GM12878 (cell line): ENCODE results near the gene CYBB.

Source experiments
- BHLHE40 ChIP-seq, 2 experiments: fragments of 450-650 bp in 1 of 2; IDR thresholded peaks; 2 replicates each; pipeline ENCODE4 v1.6.1; 2011 to 2017; ENCODE audit warnings: low read depth in 2 of 2, borderline replicate concordance in 1 of 2, improper control_type of control experiment in 1 of 2, low read length in 1 of 2, mild to moderate bottlenecking in 1 of 2
- NFYA ChIP-seq: IDR thresholded peaks from 2 replicates; pipeline ENCODE4 v1.6.1; 2011; ENCODE audit warnings: low read depth, mild to moderate bottlenecking, low read length, improper control_type of control experiment, borderline replicate concordance
- TAF1 ChIP-seq: IDR thresholded peaks from 2 replicates; pipeline ENCODE4 v1.6.1; 2011; ENCODE audit warnings: mild to moderate bottlenecking, low read depth, low read length, borderline replicate concordance
- YY1 ChIP-seq: IDR thresholded peaks from 2 replicates; pipeline ENCODE4 v1.6.1; 2011; ENCODE audit warnings: low read depth, mild to moderate bottlenecking, low read length
- TF ChIP-seq, protein P1 (sequence below), 3 experiments: IDR thresholded peaks in 2 of 3; conservative IDR thresholded peaks in 1 of 3; 2 replicates each; pipeline ENCODE4 v1.5.1; 2011; ENCODE audit warnings: low read depth in 3 of 3, low read length in 3 of 3, mild to moderate bottlenecking in 3 of 3, control low read depth in 2 of 3, moderate library complexity in 2 of 3, inconsistent platforms in 1 of 3, mixed read lengths in 1 of 3; ENCODE audit not compliant: control insufficient read depth in 2 of 3, insufficient read depth in 1 of 3; ENCODE audit errors: extremely low read depth in 1 of 3

DNA sequence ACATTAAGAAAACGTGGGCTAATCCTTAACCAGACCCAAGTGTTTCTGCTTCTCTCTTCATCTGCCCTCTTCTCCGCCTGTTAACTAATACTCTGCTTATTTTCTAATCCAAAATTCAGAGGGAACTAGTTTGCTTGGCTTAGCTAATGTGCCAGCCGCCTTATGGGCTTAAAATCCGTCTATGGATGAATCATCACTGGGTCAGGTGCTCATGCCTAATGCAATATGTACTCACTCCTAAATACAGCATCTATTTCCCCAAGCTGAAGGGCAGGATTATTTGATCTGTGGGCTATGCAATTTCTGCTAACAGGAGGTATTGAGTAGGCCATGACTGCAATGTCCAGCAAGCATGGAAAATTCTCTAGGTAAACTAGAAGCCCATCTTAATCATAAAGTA, 55.1 kb downstream of the CYBB start:
- TF ChIP-seq, protein P1, sequence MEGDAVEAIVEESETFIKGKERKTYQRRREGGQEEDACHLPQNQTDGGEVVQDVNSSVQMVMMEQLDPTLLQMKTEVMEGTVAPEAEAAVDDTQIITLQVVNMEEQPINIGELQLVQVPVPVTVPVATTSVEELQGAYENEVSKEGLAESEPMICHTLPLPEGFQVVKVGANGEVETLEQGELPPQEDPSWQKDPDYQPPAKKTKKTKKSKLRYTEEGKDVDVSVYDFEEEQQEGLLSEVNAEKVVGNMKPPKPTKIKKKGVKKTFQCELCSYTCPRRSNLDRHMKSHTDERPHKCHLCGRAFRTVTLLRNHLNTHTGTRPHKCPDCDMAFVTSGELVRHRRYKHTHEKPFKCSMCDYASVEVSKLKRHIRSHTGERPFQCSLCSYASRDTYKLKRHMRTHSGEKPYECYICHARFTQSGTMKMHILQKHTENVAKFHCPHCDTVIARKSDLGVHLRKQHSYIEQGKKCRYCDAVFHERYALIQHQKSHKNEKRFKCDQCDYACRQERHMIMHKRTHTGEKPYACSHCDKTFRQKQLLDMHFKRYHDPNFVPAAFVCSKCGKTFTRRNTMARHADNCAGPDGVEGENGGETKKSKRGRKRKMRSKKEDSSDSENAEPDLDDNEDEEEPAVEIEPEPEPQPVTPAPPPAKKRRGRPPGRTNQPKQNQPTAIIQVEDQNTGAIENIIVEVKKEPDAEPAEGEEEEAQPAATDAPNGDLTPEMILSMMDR (IDR thresholded peaks at IDR 0.05 in 2 of 3, conservative IDR thresholded peaks at IDR 0.05 in 1 of 3; ENCODE audit: control insufficient read depth in 2 of 3, extremely low read depth in 1 of 3, insufficient read depth in 1 of 3, low read depth in 3 of 3, low read length in 3 of 3), result no peak
- TF ChIP-seq NFYA (no peak), BHLHE40 (IDR thresholded peaks at IDR 0.05; ENCODE audit: borderline replicate concordance in 1 of 2, low read depth in 2 of 2, low read length in 1 of 2) (no peak), YY1 (no peak), TAF1 (no peak)
